A549 (cell line): Measurements from ENCODE around the gene NUDT6. TPM values are rescaled to one million over a fixed set of nuclear protein-coding genes. Genes with fewer than 3 reads are reported as not detected.

Experiments
- ATAC-seq, 2 experiments: fragments of 200-7000 bp in 1 of 2; fragments of >200 bp in 1 of 2; cut with Nextera tagmentation in 1 of 2; cut with Tn5 transposase in 1 of 2; 3 replicates each; pipeline versions ENCODE4 v1.8.0 to v1.9.1; 2018 to 2020; ENCODE audit warnings: mild to moderate bottlenecking in 1 of 2, moderate library complexity in 1 of 2
- CTCF ChIA-PET: fragments of 300-600 bp; sonication (Branson Sonifier 250); formaldehyde crosslinking; extraction: SDS; loops from one replicate; lab custom pipeline; 2021; ENCODE audit warnings: antibody characterized with exemption, inconsistent platforms; lab: Yijun Ruan, JAX
- POLR2A ChIA-PET: fragments of 350-600 bp; formaldehyde crosslinking; extraction: SDS; loops from one replicate; lab custom pipeline; 2021; ENCODE audit warnings: antibody characterized with exemption, inconsistent platforms; lab: Yijun Ruan, JAX
- DNase-seq, 2 experiments: peaks; one replicate each; pipeline versions ENCODE4 v3.0.0 to v3.0.0-alpha.2; 2011 to 2016; ENCODE audit warnings: low read depth in 1 of 2, low spot score in 1 of 2
- FAIRE-seq: peaks from 2 replicates; lab custom pipeline; 2011; peaks lifted over from hg19 to GRCh38; lab: Jason Lieb, UNC
- H3K27ac ChIP-seq, 2 experiments: fragments of >200 bp; sonication (Bioruptor Twin); formaldehyde crosslinking; 3 replicates each; pipeline ENCODE4 v1.5.1; 2016 to 2017
- H3K4me1 ChIP-seq: fragments of >200 bp; sonication (Bioruptor Twin); formaldehyde crosslinking; 3 replicates; pipeline ENCODE4 v1.6.1; 2016
- H3K4me2 ChIP-seq: fragments of >200 bp; sonication (Bioruptor Twin); formaldehyde crosslinking; 3 replicates; pipeline ENCODE4 v1.6.1; 2016
- H3K4me3 ChIP-seq: fragments of >200 bp; sonication (Bioruptor Twin); formaldehyde crosslinking; 3 replicates; pipeline ENCODE4 v1.5.1; 2016
- H3K9me3 ChIP-seq: fragments of >200 bp; sonication (Bioruptor Twin); formaldehyde crosslinking; 3 replicates; pipeline ENCODE4 v1.6.1; 2016
- CBX8 ChIP-seq: fragments of 200-600 bp; sonication (generic); IDR thresholded peaks from 2 replicates; pipeline ENCODE4 v1.6.1; 2016
- FOSL2 ChIP-seq, 2 experiments: fragments of 450-650 bp in 1 of 2; fragments of >200 bp in 1 of 2; sonication (Bioruptor Twin) in 1 of 2; formaldehyde crosslinking; IDR thresholded peaks; 2 replicates each; pipeline versions ENCODE4 v1.5.0 to v1.6.1; 2016 to 2020; ENCODE audit warnings: mild to moderate bottlenecking in 1 of 2, moderate library complexity in 1 of 2
- FOXS1 ChIP-seq: fragments of 250-450 bp; sonication (Bioruptor Pico); IDR thresholded peaks from 2 replicates; pipeline ENCODE4 v1.5.0; 2020; ENCODE audit warnings: mild to moderate bottlenecking, moderate library complexity
- HDAC2 ChIP-seq: fragments of 200-600 bp; sonication (generic); IDR thresholded peaks from 2 replicates; pipeline ENCODE4 v1.6.1; 2016
- KDM1A ChIP-seq: fragments of 200-600 bp; sonication (generic); IDR thresholded peaks from 2 replicates; pipeline ENCODE4 v1.6.1; 2016; ENCODE audit warnings: low read depth, mild to moderate bottlenecking
- MAZ ChIP-seq: fragments of 150-350 bp; IDR thresholded peaks from 2 replicates; pipeline ENCODE4 v1.6.1; 2014; ENCODE audit warnings: antibody characterized with exemption, low read depth, low read length, borderline replicate concordance
- NFE2L2 ChIP-seq: fragments of 150-350 bp; conservative IDR thresholded peaks from 2 replicates; pipeline ENCODE4 v1.6.1; 2014; ENCODE audit warnings: low read length
- NR3C1 ChIP-seq: fragments of >200 bp; sonication (Bioruptor Twin); formaldehyde crosslinking; IDR thresholded peaks from 3 replicates; pipeline ENCODE4 v1.6.1; 2017
- POLR2A ChIP-seq: IDR thresholded peaks from 2 replicates; pipeline ENCODE4 v1.6.1; 2012; ENCODE audit warnings: mild to moderate bottlenecking, low read length
- POLR2AphosphoS2 ChIP-seq: conservative IDR thresholded peaks from 2 replicates; pipeline ENCODE4 v1.6.1; 2012; ENCODE audit warnings: low read length, improper control_type of control experiment, inconsistent platforms
- RAD21 ChIP-seq, 2 experiments: fragments of >200 bp in 1 of 2; sonication (Bioruptor Twin) in 1 of 2; formaldehyde crosslinking in 1 of 2; IDR thresholded peaks in 1 of 2; conservative IDR thresholded peaks in 1 of 2; 2 replicates in 1 of 2; 3 replicates in 1 of 2; pipeline ENCODE4 v1.6.1; 2012 to 2018; ENCODE audit warnings: inconsistent platforms in 1 of 2
- RNF2 ChIP-seq: fragments of 200-600 bp; sonication (generic); IDR thresholded peaks from 2 replicates; pipeline ENCODE4 v1.6.1; 2016; ENCODE audit warnings: low read depth, mild to moderate bottlenecking, antibody characterized with exemption, moderate library complexity, borderline replicate concordance
- ZC3H11A ChIP-seq: fragments of 450-650 bp; IDR thresholded peaks from 2 replicates; pipeline ENCODE4 v1.6.1; 2014; ENCODE audit warnings: antibody characterized with exemption, mild to moderate bottlenecking
- WGBS: methylation state at CpG from one replicate; pipeline ENCODE4 v1.1.6; 2017; ENCODE audit errors: missing lambda C conversion rate; 5-methylcytosine and 5-hydroxymethylcytosine counted together
- polyA plus RNA-seq, 4 experiments: library from polyadenylated mRNA; depleted of rRNA in 3 of 4; stranded (reverse); fragments of >200 nt; fragmentation: RNase III in 1 of 4; extraction: RNeasy Plus Mini Kit Qiagen cat#74134 plus additional on column Dnase treatment in 1 of 4; gene quantifications; 2 replicates in 3 of 4; 3 replicates in 1 of 4; pipeline ENCODE4 v1.2.3, GENCODE V29; 2011 to 2017
- TF ChIP-seq, protein P1 (sequence below): fragments of 150-350 bp; IDR thresholded peaks from 2 replicates; pipeline ENCODE4 v1.6.1; 2014; ENCODE audit warnings: low read depth, mild to moderate bottlenecking, low read length
- TF ChIP-seq, protein P2 (sequence below): fragments of >200 bp; sonication (Bioruptor Twin); formaldehyde crosslinking; IDR thresholded peaks from 3 replicates; pipeline ENCODE4 v1.5.1; 2016
- TF ChIP-seq, protein P3 (sequence below): fragments of >200 bp; sonication (Bioruptor Twin); formaldehyde crosslinking; IDR thresholded peaks from 3 replicates; pipeline ENCODE4 v1.6.1; 2016
- TF ChIP-seq, protein P4 (sequence below): fragments of 250-450 bp; sonication (Bioruptor Pico); IDR thresholded peaks from 2 replicates; pipeline ENCODE4 v1.5.0; 2021; ENCODE audit warnings: mild to moderate bottlenecking, moderate library complexity, borderline replicate concordance
- TF ChIP-seq, protein P5 (sequence below): IDR thresholded peaks from 2 replicates; pipeline ENCODE4 v1.6.1; 2012

NUDT6 gene
- polyA plus RNA-seq, 2 of the 4 experiments (the other 2 are of a cell fraction): 9.9 to 12.7 TPM

GRCh38 chr4:122959441-122959840, 37.0 kb upstream of the NUDT6 start:
- CTCF ChIA-PET: no interaction called here
- FAIRE-seq: no peak
- H3K4me3 ChIP-seq: no peak overlapping the region
- 95% methylated on average over 3 of the region's 3 CpGs for WGBS
- no peak overlapping the region for H3K27ac ChIP-seq
- ATAC-seq: no peak
- no peak for DNase-seq
- TF ChIP-seq RNF2 (no peak), CBX8 (no peak)
- TF ChIP-seq, protein P1, sequence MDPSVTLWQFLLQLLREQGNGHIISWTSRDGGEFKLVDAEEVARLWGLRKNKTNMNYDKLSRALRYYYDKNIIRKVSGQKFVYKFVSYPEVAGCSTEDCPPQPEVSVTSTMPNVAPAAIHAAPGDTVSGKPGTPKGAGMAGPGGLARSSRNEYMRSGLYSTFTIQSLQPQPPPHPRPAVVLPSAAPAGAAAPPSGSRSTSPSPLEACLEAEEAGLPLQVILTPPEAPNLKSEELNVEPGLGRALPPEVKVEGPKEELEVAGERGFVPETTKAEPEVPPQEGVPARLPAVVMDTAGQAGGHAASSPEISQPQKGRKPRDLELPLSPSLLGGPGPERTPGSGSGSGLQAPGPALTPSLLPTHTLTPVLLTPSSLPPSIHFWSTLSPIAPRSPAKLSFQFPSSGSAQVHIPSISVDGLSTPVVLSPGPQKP: no peak
- H3K4me1 ChIP-seq: no peaks in the 10 kb centered on the region
- no peak overlapping the region for H3K4me2 ChIP-seq
- POLR2A ChIA-PET: no interaction called here
- no peaks in the 10 kb centered on the region for H3K9me3 ChIP-seq

- TF ChIP-seq POLR2A: no peak
- TF ChIP-seq, protein P2, sequence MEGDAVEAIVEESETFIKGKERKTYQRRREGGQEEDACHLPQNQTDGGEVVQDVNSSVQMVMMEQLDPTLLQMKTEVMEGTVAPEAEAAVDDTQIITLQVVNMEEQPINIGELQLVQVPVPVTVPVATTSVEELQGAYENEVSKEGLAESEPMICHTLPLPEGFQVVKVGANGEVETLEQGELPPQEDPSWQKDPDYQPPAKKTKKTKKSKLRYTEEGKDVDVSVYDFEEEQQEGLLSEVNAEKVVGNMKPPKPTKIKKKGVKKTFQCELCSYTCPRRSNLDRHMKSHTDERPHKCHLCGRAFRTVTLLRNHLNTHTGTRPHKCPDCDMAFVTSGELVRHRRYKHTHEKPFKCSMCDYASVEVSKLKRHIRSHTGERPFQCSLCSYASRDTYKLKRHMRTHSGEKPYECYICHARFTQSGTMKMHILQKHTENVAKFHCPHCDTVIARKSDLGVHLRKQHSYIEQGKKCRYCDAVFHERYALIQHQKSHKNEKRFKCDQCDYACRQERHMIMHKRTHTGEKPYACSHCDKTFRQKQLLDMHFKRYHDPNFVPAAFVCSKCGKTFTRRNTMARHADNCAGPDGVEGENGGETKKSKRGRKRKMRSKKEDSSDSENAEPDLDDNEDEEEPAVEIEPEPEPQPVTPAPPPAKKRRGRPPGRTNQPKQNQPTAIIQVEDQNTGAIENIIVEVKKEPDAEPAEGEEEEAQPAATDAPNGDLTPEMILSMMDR: no peak
- TF ChIP-seq, protein P3, sequence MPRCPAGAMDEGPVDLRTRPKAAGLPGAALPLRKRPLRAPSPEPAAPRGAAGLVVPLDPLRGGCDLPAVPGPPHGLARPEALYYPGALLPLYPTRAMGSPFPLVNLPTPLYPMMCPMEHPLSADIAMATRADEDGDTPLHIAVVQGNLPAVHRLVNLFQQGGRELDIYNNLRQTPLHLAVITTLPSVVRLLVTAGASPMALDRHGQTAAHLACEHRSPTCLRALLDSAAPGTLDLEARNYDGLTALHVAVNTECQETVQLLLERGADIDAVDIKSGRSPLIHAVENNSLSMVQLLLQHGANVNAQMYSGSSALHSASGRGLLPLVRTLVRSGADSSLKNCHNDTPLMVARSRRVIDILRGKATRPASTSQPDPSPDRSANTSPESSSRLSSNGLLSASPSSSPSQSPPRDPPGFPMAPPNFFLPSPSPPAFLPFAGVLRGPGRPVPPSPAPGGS: no peak
- TF ChIP-seq POLR2AphosphoS2: no peak
- TF ChIP-seq, all 56 proteins: peak for 0
- no peak for DNase-seq
- Histone ChIP-seq H3K27ac (no peak overlapping the region), H3K4me2 (no peak overlapping the region), H3K4me3 (no peak overlapping the region), H3K9me3 (no peaks in the 10 kb centered on the region), H3K4me1 (no peaks in the 10 kb centered on the region)
- FAIRE-seq: no peak
- 93% methylated on average over 2 of the region's 2 CpGs for WGBS
- ChIA-PET POLR2A (no interaction called here), CTCF (no interaction called here)
- ATAC-seq: no peak
Observed at GRCh38 chr4:122958505-122958904, 36.1 kb upstream of the NUDT6 start.

DNA sequence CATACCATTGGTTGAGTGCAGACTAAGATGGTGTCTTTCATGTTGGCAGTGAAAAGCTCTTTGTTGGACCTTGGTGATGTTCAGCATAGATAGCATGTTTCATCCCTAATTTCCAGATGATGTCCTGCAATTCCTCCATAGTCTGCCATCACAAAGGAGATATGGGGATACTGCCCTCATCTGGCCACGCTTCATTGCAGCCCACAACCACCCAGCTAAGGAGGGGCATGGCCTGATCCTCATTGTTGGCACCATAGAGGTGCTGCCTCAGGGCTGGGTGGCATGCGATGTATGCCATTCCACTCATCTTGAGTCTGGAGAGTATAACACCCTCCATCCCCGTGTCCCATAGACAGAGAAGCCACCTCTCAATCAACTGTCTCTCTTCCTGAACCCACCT, 31.5 kb upstream of the NUDT6 start:
- TF ChIP-seq MAZ (no peak), KDM1A (no peak)
- FAIRE-seq (no peak), DNase-seq (no peak), ATAC-seq (peak in 1 of 2 experiments; percentile 29; a peak in 1 of 6 replicates)
- POLR2A ChIA-PET: no interaction called here
- WGBS: 95% methylated on average over 3 of the region's 3 CpGs
- no peak overlapping the region for H3K4me2 ChIP-seq
- H3K9me3 ChIP-seq: no peaks in the 10 kb centered on the region
- H3K27ac ChIP-seq: no peak overlapping the region
- H3K4me3 ChIP-seq: no peak overlapping the region
- CTCF ChIA-PET: interaction anchor here (0.6 to 1.1 kb wide), 3 partner anchors 24 to 357 kb away, joined by 3 read pairs; no protein-coding TSS in a partner anchor
- H3K4me1 ChIP-seq: no peaks in the 10 kb centered on the region

DNA sequence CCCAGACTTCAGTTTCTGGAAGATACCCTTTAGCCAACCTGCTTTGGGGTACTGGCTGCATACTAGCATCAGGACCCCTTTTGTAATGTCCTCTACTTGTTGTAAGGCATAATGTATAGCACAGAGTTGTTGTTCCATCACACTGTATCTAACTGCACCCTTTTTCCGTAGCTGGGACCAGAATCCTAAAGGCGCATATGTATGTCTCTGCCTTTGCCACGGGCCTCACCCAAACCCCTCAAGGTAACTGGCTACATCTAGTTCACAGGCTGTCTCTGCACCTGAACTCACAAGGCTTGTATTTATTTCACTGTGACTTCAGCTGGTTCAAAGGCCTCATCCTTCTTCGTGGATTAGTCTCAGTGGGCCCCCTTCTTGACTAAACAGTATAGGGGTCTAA, 29.6 kb upstream of the NUDT6 start:
- ChIA-PET POLR2A (no interaction called here), CTCF (interaction anchor here (1.0 kb wide), 1 partner anchor 9 kb away, joined by 4 read pairs; no protein-coding TSS in a partner anchor)
- Histone ChIP-seq H3K4me1 (no peaks in the 10 kb centered on the region), H3K27ac (no peak overlapping the region), H3K9me3 (no peaks in the 10 kb centered on the region), H3K4me2 (no peak overlapping the region), H3K4me3 (no peak overlapping the region)
- no peak for FAIRE-seq
- ATAC-seq: no peak
- WGBS: 94% methylated on average over 4 of the region's 4 CpGs
- DNase-seq: no peak
- TF ChIP-seq NFE2L2 (no peak), FOSL2 (IDR thresholded peaks at IDR 0.05) (no peak), FOSL2 (CRISPR knock-in tag; IDR thresholded peaks at IDR 0.05) (no peak), POLR2AphosphoS2 (no peak), NR3C1 (no peak), FOXS1 (CRISPR knock-in tag) (no peak), HDAC2 (no peak), RAD21 (conservative IDR thresholded peaks at IDR 0.05 in 1 of 2, IDR thresholded peaks at IDR 0.05 in 1 of 2) (no peak), ZC3H11A (no peak)
- TF ChIP-seq, protein P4, sequence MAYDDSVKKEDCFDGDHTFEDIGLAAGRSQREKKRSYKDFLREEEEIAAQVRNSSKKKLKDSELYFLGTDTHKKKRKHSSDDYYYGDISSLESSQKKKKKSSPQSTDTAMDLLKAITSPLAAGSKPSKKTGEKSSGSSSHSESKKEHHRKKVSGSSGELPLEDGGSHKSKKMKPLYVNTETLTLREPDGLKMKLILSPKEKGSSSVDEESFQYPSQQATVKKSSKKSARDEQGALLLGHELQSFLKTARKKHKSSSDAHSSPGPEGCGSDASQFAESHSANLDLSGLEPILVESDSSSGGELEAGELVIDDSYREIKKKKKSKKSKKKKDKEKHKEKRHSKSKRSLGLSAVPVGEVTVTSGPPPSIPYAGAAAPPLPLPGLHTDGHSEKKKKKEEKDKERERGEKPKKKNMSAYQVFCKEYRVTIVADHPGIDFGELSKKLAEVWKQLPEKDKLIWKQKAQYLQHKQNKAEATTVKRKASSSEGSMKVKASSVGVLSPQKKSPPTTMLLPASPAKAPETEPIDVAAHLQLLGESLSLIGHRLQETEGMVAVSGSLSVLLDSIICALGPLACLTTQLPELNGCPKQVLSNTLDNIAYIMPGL (CRISPR knock-in tag): no peak
- TF ChIP-seq, protein P5, sequence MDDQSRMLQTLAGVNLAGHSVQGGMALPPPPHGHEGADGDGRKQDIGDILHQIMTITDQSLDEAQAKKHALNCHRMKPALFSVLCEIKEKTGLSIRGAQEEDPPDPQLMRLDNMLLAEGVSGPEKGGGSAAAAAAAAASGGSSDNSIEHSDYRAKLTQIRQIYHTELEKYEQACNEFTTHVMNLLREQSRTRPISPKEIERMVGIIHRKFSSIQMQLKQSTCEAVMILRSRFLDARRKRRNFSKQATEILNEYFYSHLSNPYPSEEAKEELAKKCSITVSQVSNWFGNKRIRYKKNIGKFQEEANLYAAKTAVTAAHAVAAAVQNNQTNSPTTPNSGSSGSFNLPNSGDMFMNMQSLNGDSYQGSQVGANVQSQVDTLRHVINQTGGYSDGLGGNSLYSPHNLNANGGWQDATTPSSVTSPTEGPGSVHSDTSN: no peak
